HepG2 (cell line): ENCODE results near the gene HYOU1. TPM values are rescaled to one million over a fixed set of nuclear protein-coding genes. Genes with fewer than 3 reads are reported as not detected.

Experiments
- CHD4 ChIP-seq: fragments of 200-600 bp; sonication (generic); IDR thresholded peaks from 2 replicates; pipeline ENCODE4 v1.7.0; 2017; ENCODE audit warnings: mild to moderate bottlenecking, low read length, borderline replicate concordance
- CREBL2 ChIP-seq: sonication (generic); formaldehyde crosslinking; IDR thresholded peaks from 2 replicates; pipeline ENCODE4 v1.8.1; 2023; ENCODE audit warnings: missing genetic modification reagents, mild to moderate bottlenecking, borderline replicate concordance
- DR1 ChIP-seq: sonication (generic); formaldehyde crosslinking; IDR thresholded peaks from 2 replicates; pipeline ENCODE4 v1.8.0; 2021; ENCODE audit warnings: mild to moderate bottlenecking, missing genetic modification reagents, inconsistent platforms
- GABPA ChIP-seq, 2 experiments: IDR thresholded peaks; 2 replicates each; pipeline ENCODE4 v1.6.1; 2011 to 2016; ENCODE audit warnings: low read depth in 2 of 2, low read length in 1 of 2, missing biosample characterization in 1 of 2, missing genetic modification characterization in 1 of 2
- GATAD2A ChIP-seq: IDR thresholded peaks from 2 replicates; pipeline ENCODE4 v1.6.1; 2016
- HNRNPLL ChIP-seq: fragments of 200-400 bp; formaldehyde crosslinking; IDR thresholded peaks from 2 replicates; pipeline ENCODE4 v1.6.1; 2017; ENCODE audit warnings: mild to moderate bottlenecking, low read depth, low read length; ENCODE audit not compliant: poor library complexity, severe bottlenecking
- MAZ ChIP-seq, 2 experiments: sonication (generic) in 1 of 2; formaldehyde crosslinking in 1 of 2; IDR thresholded peaks; 2 replicates each; pipeline versions ENCODE4 v1.5.0 to v1.6.1; 2012 to 2020; ENCODE audit warnings: low read depth in 2 of 2, mild to moderate bottlenecking in 2 of 2, borderline replicate concordance in 1 of 2, improper control_type of control experiment in 1 of 2, low read length in 1 of 2, missing genetic modification reagents in 1 of 2, moderate library complexity in 1 of 2
- STAT5B ChIP-seq: sonication (generic); formaldehyde crosslinking; IDR thresholded peaks from 2 replicates; pipeline ENCODE4 v1.4.0; 2020; ENCODE audit warnings: missing genetic modification reagents
- ZC3H13 ChIP-seq: sonication (generic); formaldehyde crosslinking; IDR thresholded peaks from 2 replicates; pipeline ENCODE4 v1.8.1; 2023; ENCODE audit warnings: mild to moderate bottlenecking, missing genetic modification reagents, moderate library complexity
- ZFP36L2 ChIP-seq: sonication (generic); formaldehyde crosslinking; IDR thresholded peaks from 2 replicates; pipeline ENCODE4 v1.4.0; 2020; ENCODE audit warnings: missing genetic modification reagents
- ZIK1 ChIP-seq: sonication (generic); formaldehyde crosslinking; IDR thresholded peaks from 2 replicates; pipeline ENCODE4 v1.5.0; 2020; ENCODE audit warnings: mild to moderate bottlenecking, low read depth, missing genetic modification reagents, borderline replicate concordance
- ZNF124 ChIP-seq: sonication (generic); formaldehyde crosslinking; IDR thresholded peaks from 2 replicates; pipeline ENCODE4 v1.4.0; 2020; ENCODE audit warnings: missing genetic modification reagents
- ZNF343 ChIP-seq: sonication (generic); formaldehyde crosslinking; IDR thresholded peaks from 2 replicates; pipeline ENCODE4 v1.4.0; 2020; ENCODE audit warnings: mild to moderate bottlenecking, missing genetic modification reagents
- ZNF609 ChIP-seq: sonication (generic); formaldehyde crosslinking; IDR thresholded peaks from 2 replicates; pipeline ENCODE4 v1.4.0; 2020; ENCODE audit warnings: mild to moderate bottlenecking, missing genetic modification reagents, borderline replicate concordance
- ZNF614 ChIP-seq: IDR thresholded peaks from 2 replicates; pipeline ENCODE4 v1.6.1; 2018; ENCODE audit warnings: missing biosample characterization, missing genetic modification reagents, inconsistent platforms, borderline replicate concordance
- ZNF747 ChIP-seq: sonication (generic); formaldehyde crosslinking; IDR thresholded peaks from 2 replicates; pipeline ENCODE4 v1.8.1; 2023; ENCODE audit warnings: missing genetic modification reagents, mild to moderate bottlenecking, borderline replicate concordance
- ZNF772 ChIP-seq: sonication (generic); formaldehyde crosslinking; IDR thresholded peaks from 2 replicates; pipeline ENCODE4 v1.5.0; 2020; ENCODE audit warnings: mild to moderate bottlenecking, missing genetic modification reagents
- polyA plus RNA-seq, 8 experiments: library from polyadenylated mRNA; depleted of rRNA in 3 of 8; stranded (reverse) in 7 of 8; unstranded in 1 of 8; fragments of >200 nt; fragmentation: Illumina TruSeq in 4 of 8; extraction: Trizol in 4 of 8; gene quantifications; 2 replicates each; pipeline versions ENCODE4 v1.2.1 to v1.2.3, GENCODE V29; 2011 to 2016; ENCODE audit warnings: low read depth in 4 of 8, missing spikeins in 1 of 8, mixed read lengths in 1 of 8; ENCODE audit not compliant: insufficient read depth in 1 of 8
- total RNA-seq, 5 experiments: library from RNA; depleted of rRNA; stranded (reverse); fragments of >200 nt; fragmentation: Illumina TruSeq; extraction: Trizol; gene quantifications; 2 replicates each; pipeline ENCODE4 v1.2.3, GENCODE V29; 2016; ENCODE audit warnings: low read depth in 1 of 5
- TF ChIP-seq, protein P1 (sequence below): IDR thresholded peaks from 2 replicates; pipeline ENCODE4 v1.6.1; 2016; ENCODE audit warnings: low read depth
- TF ChIP-seq, protein P2 (sequence below): sonication (generic); formaldehyde crosslinking; IDR thresholded peaks from 2 replicates; pipeline ENCODE4 v1.5.0; 2020; ENCODE audit warnings: missing genetic modification reagents, mild to moderate bottlenecking, borderline replicate concordance

The HYOU1 gene
- total and polyA plus RNA-seq, 2 of the 13 experiments (the other 11 are each of a cell fraction or from before 2014, with no cell fraction given) = 127 to 155 TPM

DNA sequence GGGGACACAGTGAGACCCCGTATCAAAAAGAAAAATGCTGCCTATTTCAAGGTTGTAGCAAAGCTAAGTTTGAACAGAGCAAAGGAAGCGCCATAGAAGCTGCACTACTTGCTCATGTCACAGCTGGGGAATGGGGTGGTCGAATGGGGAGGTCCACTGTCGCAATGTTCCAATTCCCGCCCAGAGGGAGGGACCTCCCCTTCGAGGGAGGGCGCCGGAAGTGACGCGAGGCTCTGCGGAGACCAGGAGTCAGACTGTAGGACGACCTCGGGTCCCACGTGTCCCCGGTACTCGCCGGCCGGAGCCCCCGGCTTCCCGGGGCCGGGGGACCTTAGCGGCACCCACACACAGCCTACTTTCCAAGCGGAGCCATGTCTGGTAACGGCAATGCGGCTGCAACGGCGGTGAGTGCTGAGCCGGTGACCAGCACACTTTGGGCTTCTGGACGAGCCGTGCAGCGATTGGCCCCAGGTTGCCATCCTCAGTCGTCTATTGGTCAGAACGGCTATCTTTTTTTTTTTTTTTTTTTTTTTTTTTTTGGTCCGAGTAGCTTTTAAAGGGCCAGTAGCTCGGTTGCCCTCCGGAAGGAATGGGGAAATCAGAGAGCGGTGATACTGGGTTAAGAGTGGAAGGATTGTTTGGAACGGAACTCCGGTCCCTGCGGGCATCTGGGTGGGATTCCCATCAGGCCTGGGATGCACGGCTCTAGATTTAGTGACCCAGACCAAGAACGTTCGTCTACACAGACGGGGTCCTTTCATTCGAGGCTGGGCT is 27.8 kb upstream of the HYOU1 start, which contains the start of gene HMBS (continued):
- TF ChIP-seq ZNF124 (CRISPR knock-in tag) (0 out of 2 replicates have a peak, but pooled peaks have one; percentile 18), ZFP36L2 (no peak), STAT5B (CRISPR knock-in tag) (0 out of 2 replicates have a peak, but pooled peaks have one; percentile 53), ZNF614 (CRISPR knock-in tag) (peak; percentile 60; the same call in 1 of the 2 replicates), ZNF747 (CRISPR knock-in tag) (0 out of 2 replicates have a peak, but pooled peaks have one; percentile 39), ZC3H13 (CRISPR knock-in tag) (peak; percentile 83; the same call in 1 of the 2 replicates), GABPA (IDR thresholded peaks at IDR 0.05; ENCODE audit: low read depth, low read length) (peak; percentile 79), GABPA (CRISPR knock-in tag; IDR thresholded peaks at IDR 0.05; ENCODE audit: low read depth) (peak; percentile 95), CREBL2 (CRISPR knock-in tag) (0 out of 2 replicates have a peak, but pooled peaks have one; percentile 64), CHD4 (no peak), ZNF343 (peak; percentile 90), ZIK1 (CRISPR knock-in tag) (peak; percentile 78; the same call in 1 of the 2 replicates), DR1 (CRISPR knock-in tag) (no peak), GATAD2A (CRISPR knock-in tag) (peak; percentile 44), HNRNPLL (peak; percentile 56), ZNF609 (0 out of 2 replicates have a peak, but pooled peaks have one; percentile 32), MAZ (IDR thresholded peaks at IDR 0.05; ENCODE audit: borderline replicate concordance, low read depth, low read length) (peak; percentile 54; the same call in 1 of the 2 replicates), MAZ (CRISPR knock-in tag; IDR thresholded peaks at IDR 0.05; ENCODE audit: low read depth) (0 out of 2 replicates have a peak, but pooled peaks have one; percentile 32), ZNF772 (CRISPR knock-in tag) (peak; percentile 77)
- TF ChIP-seq, protein P1, sequence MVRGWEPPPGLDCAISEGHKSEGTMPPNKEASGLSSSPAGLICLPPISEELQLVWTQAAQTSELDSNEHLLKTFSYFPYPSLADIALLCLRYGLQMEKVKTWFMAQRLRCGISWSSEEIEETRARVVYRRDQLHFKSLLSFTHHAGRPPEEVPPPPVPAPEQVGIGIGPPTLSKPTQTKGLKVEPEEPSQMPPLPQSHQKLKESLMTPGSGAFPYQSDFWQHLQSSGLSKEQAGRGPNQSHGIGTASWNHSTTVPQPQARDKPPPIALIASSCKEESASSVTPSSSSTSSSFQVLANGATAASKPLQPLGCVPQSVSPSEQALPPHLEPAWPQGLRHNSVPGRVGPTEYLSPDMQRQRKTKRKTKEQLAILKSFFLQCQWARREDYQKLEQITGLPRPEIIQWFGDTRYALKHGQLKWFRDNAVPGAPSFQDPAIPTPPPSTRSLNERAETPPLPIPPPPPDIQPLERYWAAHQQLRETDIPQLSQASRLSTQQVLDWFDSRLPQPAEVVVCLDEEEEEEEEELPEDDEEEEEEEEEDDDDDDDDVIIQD = 0 out of 2 replicates have a peak, but pooled peaks have one; percentile 44
- TF ChIP-seq, protein P2, sequence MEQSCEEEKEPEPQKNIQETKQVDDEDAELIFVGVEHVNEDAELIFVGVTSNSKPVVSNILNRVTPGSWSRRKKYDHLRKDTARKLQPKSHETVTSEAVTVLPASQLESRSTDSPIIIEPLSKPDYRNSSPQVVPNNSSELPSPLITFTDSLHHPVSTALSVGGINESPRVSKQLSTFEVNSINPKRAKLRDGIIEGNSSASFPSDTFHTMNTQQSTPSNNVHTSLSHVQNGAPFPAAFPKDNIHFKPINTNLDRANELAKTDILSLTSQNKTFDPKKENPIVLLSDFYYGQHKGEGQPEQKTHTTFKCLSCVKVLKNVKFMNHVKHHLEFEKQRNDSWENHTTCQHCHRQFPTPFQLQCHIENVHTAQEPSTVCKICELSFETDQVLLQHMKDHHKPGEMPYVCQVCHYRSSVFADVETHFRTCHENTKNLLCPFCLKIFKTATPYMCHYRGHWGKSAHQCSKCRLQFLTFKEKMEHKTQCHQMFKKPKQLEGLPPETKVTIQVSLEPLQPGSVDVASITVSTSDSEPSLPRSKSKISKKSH (CRISPR knock-in tag) = peak; percentile 64; the same call in 1 of the 2 replicates
